ENCODE results near the gene SERPINE3.

Gene SERPINE3

DNA sequence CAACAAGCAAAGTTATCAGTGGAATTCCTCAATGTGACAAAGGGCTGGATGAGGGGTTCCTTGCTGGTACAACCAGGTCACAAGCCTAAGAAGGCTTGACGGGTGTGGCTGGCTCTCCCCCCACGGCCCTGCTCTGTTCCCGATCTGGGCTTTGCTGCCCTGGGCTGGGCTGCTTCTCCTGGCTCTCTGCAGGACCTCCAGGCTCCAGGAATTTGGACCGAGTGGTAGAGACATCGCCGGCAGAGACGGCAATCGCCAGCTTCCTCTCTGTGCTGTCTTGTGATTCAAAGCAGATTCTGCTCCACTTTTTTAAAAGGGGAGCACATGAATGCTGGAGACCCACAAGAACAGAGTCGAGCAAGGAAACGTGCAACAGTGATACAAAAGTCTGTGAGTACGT, at the start of gene SERPINE3:
Gene SERPINE3, plus strand, starts transcription at position 338 of the 400 bp plus-strand sequence. CDS start 1,401 bp downstream, outside the sequence.
- no peak for DNase-seq

DNA sequence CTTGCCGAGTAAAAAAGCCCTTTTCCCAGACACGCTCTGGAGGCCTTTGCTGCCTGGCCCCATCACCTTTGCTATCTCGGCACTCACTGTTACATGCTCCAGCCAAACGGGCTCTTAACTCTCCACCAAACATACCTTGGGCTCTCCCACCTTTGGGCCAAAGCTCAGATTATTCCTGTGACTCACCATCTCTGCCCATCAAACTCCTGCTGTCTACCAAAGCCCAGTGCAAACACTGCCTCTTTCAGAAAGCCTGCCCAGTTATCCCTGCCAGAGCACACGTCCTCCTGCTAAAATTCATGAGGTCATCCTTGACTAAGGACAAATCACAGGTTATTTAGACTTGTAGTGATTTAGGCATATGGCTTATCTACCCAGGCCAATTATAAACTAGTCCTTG, 48.1 kb upstream of the SERPINE3 start:
- DNase-seq = no peak

DNA sequence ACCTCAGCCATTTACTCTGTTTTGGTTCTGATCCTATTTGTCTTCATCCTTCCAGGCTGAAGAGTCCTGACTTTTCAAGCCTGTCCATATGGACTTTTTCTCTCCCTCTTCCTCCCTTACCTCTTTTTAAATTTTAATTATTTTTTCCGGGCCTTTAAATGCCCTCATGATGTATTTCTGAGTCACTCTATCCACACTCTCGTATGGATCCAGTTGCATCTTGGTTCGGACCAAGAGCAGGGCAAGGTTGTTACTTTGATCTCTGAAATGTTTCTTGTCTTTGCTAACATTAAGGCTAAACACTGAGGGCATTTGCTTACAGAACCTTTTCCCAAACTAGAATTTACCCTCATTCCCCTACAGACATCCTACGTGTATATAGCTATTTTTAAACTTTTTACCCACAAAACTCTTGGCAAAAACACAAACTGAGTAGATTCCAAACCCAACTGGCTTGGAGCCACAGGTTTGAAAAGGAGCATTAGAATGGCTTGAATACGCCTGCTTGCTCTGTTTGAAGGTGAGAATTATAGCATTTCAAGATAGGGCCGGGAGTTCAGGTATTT, 47.4 kb upstream of the SERPINE3 start:
- DNase-seq = no peak

DNA sequence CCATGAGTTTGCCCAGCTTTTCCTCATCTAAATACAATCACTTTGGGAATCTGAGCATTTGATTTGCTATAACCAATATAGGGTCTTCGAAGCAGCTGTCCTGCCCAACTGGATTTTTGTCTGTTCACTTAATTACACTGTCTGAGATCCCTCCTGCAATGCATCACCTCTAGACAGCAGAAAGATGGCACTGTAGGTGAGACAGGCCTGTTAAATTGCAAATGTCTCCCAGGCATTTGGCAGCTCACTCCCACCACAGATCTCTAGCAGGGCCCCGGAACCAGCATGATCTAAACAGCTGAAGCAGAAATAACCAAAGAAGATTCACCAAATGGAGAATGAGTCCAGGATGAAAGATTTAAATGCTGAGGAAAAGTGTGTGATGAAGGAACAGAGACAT, 41.9 kb upstream of the SERPINE3 start:
- no peak for DNase-seq

DNA sequence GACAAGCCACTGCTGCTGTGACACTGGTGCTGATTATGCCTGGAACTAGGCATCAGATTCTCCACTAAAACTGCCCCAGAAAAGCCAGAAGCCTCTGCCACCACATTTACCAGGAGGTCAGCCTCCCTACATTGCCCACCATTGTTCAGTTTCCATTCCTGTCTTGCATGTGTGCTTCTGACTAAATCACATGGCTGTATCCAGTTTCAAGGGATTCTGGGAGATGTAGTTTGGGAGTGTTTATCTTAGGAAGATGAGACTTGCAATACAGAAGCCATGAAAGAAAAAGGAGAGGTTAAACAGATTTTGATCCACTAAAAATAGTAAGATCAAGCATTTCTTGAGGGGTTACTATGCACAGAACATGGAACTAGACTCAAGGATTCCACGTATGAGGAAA, 40.7 kb upstream of the SERPINE3 start:
- no peak for DNase-seq

DNA sequence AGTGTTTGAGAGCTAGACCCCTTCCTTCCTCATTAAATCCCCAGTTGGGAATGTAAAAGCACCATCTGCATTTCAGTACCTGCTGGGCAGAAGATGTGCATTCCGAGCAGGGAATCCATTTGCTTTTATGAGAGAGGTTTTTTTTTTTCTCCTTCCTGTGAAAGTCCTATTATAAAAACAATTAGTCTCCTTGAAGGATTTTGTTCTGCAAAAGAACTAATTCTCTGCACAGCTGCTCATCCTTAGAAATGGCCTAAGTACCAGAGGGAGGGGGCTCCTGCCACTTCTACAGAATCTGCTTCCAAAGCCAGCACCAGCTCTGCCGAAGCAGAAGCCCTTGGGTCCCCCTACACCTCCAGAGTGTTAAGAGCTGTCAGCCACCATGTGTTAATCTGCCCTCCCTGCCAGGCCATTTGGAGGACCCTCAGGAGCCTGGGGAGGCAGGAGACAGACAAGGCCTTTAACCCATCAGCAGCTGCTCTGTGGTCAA, 36.4 kb upstream of the SERPINE3 start:
- DNase-seq = no peak

DNA sequence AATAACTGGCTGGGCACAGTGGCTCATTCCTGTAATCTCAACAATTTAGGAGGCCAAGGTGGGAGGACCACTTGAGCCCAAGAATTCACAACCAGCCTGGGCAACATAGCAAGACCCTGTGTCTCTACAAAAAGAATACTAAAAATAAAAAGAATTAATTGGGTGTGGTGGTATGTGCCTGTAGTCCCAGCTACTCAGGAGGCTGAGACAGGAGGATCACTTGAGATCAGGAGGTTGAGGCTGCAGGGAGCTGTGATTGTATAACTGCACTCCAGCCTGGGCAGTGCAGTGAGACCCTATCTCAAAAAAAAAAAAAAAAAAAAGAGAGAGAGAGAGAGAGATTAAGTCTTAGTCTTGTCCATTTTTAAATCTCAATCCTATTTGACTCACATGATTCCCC, 35.6 kb upstream of the SERPINE3 start:
- DNase-seq = no peak

DNA sequence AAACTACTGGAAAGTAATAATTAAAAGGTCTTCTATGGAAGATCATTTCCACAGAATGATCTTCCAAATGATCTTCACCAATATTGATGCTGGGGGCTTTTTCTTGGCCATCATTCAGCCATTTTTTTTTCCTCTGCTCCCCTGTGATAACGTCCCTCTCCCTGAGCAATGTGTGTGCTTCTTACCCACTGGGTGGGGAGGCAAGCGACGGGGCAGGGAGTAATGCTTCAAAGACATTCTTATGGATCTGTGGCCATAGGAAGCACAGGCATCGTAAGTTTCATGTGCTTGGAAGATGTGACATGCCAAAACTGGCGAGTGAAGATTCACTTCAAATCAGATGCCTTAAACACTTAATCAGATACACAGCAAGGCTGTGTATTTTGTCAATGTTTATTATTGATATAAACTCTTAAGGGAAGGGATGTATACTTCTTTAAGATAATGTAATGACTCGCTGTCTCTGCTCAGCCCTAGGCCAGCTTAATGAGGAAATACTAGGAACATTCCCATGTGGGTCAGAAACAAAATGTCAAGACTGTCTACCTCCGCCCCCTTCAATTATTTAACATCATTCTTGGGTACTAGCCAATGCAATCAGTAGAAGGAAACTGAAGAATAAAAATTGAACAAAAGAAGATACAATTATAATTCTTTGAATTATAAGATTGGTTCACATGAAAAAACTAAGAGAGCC, 34.1 kb upstream of the SERPINE3 start:
- no peak for DNase-seq

DNA sequence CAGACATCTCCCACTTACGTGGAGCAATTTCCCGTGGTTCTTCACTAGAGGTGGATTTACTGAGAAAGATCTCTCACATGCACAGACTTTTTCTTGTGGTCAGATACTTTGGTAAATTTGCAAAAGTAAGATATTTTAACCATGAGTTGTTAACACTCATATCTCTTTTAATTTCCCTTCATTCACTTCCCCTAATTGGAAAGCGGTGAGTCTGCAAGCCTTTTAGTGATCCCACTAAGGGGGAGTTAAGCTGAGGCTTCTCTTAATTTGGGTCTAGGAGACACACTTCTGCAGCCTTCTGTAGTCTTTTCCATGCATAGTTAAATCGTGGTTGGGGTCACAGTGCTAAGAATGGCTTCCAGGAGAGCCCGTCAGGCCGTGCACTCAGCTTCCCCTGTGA, 30.7 kb upstream of the SERPINE3 start:
- DNase-seq = no peak

DNA sequence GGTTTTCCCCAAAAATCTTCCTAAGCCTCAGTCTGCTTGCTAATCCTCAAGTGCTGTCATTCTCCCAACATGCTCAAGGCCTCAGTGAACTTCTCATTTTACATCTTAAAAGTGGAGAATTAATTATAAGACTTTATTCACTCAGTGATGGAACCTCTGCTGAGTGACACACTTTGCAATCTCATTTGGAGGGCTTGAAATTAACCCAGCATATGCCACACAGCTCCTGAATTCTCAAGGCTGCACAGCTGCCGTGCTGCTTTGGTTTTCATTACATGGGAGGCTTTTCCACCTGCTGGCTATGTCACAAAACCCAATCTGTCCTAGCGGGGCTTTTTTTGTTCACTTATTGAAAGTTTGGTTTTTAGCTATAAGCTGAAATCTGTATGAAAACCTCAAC, 28.3 kb upstream of the SERPINE3 start:
- no peak for DNase-seq

DNA sequence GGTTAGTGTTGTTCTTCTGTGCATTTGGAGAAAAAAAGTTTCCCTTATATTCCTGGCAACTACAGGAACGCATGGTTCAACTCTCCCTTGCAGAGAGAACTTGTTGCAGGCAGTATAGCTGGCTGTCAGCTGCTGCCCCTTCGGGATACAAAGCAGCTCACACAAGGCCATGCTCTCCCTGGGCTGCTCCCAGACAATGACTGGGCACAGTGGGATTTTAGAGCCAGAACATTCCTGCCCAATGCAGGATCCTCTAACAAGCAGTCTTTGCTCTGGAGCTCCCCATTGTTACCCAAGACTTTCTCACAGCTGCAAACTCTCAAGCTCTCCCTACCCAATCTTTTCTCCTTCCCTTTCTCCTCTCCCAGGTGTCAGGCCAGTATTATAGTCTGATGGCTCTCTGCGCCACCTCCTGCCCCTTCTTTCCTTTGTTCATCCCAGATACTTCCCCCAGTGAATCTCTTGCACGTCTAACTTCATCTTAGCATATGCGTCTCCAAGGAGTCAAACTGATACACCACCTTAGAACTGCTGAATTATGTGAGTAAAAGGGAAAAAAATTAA, 27.5 kb upstream of the SERPINE3 start:
- no peak for DNase-seq

DNA sequence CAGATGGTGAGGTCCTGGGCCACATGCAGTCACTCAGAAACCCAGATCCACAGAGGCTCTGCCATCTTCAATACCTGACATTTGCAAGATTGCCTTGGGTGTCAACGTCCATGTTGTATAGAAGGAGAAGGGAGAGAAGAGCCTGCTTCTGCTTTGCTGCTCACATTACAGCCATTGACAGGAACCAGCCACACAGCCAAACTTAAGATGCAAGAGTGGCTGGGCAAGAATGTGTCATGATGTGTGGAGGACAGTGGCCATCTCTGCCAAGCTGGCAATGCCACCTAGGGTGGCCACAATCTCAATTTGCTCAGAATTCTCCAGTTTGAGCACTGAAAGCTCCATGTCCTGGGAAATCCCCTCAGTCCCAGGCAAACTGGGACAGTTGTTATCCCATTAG, 25.9 kb upstream of the SERPINE3 start:
- no peak for DNase-seq

DNA sequence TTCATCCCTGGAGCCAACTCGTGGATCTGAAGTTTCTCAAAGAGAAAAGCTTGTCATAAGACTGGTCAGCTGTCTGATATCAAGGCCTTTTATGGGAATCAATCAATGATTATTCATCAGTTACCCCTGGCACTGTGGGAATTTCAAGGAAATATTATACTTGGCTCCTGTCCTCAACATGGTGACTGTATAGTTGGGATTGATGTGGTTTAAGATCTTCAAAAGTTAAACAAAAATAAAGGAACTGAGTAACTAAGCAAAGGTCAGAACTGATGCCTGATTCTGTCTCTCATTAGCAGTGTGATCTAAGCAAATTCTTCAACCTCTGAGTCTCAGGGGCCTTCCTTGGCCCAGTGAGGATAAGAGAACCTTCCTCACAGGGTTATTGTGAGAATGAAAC, 22.2 kb upstream of the SERPINE3 start:
- no peak for DNase-seq

DNA sequence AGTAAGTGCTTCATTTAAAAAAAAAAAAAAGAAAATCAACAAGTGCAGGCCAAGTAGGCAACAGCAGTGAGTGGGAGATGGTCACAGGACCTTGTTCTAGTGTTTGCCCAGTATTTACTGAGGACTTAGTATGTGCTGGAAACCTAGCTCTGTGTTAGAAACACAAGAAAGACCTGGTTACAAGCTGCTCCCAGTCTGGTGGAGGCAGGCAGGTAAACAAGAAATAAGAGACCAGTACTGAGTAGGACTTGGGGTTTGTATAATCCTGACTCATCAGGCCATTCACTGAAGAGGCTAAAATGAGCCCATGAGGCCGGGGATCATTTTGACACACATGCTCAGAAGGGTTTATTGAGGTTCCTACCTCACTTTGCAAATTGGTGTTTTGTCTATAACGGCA, 21.5 kb upstream of the SERPINE3 start:
- DNase-seq = no peak

DNA sequence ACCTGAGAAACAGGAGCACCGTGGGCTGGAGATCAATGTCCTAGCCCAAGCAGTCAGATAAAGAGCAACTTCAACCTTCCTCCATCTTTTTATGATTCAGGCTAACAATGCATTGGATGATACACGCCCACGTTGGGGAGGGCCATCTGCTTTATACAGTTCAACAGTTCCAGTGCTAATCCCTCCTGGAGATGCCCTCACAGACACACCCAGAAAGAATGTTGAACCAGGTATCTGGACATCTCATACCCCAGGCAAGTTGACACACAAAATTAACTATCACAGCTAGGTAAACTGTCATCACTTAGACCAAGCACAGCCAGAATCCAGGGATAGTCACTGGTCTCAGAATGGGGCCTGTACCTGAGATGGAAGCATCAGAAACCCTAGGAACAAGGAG, 20.6 kb upstream of the SERPINE3 start:
- DNase-seq = no peak

DNA sequence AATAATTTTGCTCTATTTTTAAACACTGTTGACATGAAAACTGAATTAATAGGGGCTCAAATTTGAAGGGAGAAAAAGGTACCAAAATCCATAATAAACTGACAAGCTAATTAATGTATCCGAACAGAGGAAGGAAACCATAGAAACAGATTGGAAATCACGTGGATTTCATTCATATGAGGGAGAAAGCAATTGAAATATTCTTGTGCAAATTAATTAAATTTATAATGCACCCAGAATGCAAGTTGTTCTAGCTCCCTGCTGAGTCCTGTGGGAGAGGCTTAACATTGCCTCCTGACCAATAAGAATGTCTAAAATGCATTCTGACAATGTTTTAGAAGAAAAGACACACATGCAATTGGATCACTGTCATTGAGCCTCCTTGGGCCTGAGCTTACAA, 17.7 kb upstream of the SERPINE3 start:
- no peak for DNase-seq

DNA sequence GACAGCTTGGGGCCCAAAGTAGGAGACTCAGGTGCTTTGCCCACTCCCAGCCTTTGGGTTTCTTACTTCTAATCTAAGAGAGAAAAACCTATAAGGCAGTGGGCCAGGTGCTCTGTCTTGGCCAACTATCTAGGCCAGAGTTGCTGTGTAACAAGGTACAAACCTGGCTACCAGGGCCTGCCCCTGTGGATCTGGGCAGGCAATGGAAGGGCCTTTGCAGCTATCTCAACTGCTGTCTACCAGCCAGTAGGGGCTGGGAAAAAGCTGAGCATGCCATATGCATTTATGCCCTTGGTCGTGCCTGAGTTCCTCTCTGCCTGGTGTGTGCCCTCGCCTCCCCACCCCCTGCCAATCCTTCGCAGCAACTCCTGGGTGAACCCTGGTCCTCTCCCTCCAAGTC, 16.7 kb upstream of the SERPINE3 start:
- DNase-seq = no peak

DNA sequence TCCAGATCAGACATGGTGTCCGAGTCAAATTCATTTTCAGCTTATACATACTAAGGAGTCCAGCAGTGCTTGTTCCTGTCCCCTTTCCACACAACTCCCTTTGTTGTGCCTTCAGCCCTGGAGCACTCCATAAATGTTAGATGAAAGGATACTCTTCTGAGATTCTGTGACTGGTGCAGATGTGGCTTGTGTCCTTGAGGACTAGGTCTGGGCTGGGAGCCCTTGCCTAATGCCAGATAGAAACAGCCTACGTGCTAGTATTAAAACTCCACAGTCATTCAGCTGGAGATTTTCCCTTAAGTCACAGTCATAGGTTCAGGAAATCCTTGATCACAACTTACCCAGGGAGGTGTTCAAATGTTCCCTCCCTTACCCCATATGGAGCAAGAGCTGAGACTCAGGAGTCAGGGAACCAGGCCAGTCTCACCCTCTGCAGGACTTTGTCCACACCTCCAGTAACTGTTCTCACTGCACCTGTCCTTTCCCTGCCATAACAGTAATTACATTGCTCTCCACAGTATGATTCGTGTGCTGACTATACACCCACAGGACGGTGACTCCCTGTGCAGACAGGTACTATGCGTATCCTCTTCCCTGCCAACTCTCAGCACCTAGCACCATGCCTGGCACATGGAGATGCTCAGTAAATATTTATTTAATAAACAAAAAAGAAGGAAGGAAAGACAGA, 15.5 kb upstream of the SERPINE3 start:
- no peak for DNase-seq

DNA sequence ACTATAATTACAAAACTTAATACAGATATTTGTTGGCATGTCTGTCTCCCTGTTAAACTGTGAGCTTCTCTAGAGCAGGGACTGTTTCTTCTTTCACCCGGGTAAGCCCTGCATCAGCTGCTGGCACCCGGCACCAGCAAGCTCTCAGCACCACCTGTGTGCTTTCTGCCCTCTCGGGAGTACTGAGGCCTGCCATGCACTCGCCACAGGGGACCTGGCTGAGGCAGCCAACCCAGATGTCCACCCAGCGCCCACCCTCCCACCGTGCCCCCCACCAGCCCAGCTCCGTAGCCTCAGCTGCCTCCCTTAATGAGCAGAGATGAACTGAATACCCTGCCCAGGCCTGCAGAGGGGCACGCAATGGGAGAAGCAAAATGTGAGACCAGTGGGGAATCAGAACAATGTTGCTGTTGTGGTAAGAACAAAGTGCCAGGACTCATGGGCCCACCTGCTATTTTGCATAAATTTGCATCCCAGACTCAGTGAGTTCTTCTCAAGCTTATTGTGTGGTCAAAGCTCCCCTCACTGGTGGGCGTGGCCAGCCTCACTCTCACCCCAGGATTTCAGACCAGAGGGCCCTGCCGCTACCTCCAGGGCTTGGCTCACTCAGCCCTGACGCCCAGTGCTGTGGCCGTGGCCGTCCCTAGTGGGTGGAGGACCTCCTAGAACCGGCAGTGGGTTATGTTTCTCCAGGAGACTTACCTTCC, 14.6 kb upstream of the SERPINE3 start:
- DNase-seq = no peak

DNA sequence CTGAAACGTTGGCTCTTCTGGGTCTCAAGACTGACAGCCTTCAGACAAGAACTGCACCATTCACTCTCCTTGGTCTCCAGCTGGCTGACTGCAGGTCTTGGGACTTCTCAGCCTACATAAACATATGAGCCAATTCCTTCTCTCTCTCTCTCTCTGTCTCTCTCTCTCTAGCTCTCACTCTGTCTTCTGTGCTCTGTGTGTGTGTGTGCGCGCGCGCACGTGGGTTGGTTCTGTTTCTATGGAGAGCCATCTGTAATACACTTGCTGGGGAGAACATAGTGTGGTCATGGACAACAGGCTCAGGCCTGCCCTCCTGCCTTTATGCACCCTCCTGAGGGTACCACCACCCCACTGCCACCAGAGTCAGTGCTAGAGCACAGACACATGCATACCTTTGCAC, 13.7 kb upstream of the SERPINE3 start:
- DNase-seq = no peak

DNA sequence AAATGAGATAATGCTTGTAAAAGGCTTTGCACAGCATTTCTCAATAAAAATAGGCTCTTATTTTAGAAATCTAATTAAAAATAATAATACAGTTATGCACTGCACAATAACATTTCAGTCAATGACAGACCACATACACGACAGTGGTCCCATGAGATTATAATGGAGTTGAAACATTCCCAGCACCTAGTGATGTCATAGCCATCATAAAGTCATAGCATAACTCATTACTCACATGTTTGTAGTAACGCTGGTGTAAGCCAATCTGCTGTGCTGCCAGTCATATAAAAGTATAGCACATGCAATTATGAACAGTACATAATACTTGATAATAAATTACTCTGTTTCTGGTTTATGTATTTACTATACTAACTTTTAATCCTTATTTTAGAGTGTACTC, 12.7 kb upstream of the SERPINE3 start:
- DNase-seq = no peak

DNA sequence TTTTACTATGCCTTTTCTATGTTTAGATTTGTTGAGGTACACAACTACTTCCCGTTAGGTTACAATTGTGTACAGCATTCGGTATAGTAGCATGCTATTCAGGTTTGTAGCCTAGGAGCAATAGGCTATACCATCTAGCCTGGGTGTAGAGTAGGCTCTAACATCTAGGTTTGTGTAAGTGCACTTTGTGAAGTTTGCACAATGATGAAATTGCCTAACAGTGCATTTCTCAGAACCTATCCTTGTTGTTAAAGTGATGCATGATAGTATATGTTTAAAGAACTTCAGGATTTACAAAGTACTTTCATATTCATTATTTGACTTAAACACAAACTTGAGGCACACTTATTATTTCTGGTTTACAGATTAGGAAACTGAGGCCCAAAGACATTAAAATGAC, 11.5 kb upstream of the SERPINE3 start:
- DNase-seq = no peak

DNA sequence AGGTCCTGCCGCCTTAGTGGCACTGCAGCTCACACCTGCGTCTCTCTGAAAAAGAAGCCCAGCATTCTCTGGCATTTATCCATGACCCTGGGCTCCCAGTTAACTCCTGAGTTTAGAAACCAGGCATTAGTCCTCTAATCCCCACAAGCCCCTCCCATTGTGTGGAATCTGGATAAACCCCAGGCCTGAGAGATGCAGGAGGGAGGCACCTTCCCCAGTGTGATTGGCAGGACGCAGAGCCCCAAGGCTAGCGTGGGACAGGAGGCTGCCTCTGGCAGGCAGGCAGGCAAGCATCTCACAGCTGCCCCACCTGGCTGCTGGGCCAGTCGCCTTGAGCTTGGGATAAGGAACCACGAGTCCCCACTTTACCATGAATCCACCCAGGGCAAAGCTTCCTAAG, 11.0 kb upstream of the SERPINE3 start:
- DNase-seq = peak; percentile 76

Data from islet precursor cell (in vitro differentiated cells).